HG03354 (cell line): ENCODE measurements around the gene OSBPL1A.
"Not testable (repeated sequence)": the region's sequence is repeated elsewhere in the genome, so short reads cannot be mapped to it uniquely, and the experiment has no call there.

Experiments
- ATAC-seq: cut with Tn5 transposase; IDR thresholded peaks from one replicate; pipeline ENCODE4 v1.9.1; 2021; ENCODE audit warnings: mild to moderate bottlenecking; ENCODE audit not compliant: unreplicated experiment, poor library complexity, severe bottlenecking

OSBPL1A gene

DNA sequence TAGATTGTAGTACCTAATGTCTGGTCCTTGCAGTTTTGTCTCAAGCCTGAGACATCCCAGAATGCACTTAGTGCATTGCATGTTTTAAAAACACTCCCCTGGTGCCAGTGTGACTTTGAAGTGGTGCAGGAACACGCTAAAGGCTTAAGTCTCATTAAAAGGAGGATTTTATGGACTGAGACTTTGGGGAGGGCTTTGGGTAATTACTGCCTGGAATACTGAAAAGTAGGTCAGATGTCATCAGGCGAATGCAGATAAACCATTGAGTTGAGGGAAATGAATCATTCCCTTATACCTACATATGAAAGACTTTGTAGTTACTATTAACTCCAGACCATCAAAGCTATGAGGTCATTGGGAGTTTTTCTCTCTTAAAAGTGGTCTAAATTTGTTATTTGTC lies 3.0 kb upstream of the OSBPL1A start:
- no peak for ATAC-seq

DNA sequence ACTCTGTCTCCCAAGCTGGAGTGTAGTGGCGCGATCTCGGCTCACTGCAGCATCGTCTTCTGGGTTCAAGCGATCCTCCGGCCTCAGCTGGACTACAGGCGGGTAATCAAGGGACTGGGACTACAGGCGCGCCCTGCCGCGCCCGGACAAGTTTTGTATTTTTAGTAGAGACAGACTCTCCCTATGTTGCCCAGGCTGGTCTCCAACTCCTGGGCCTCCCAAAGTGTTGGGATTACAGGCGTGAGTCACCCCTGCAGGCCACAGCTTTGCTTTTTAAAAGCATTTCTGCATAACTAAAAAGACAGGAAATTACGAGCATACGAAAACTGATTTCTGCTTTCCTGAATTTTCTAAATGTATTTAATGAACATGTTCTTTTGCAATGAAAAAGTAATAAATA lies 916 bp upstream of the OSBPL1A start:
- no peak for ATAC-seq

DNA sequence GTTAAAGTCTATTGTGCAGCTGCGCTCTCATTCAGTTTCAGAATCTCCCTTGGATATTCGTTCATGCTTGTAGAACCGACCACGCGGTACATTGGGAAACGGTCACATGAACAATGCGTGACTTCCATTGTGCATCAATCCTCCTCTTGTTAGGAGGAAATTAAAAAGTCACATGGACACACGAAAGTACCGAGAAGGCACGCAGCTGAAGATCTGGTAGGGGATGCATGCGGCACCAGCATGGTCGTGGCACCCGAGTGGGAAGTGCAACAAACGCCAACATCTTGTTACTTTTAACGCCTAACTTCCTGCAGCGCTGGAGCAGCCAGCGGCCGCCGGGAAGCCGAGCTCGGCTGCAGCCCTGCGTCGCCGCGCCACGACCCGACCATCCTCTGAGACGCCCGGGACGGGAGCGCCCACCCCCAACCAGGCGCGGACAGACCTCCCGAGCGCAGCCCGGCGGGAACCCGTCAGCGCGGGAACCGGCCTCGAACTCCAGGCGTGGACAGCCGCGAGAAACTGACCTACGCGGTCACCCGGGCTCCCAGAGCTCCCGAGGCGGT lies 412 bp downstream of the OSBPL1A start:
- ATAC-seq, result peak; percentile 31

DNA sequence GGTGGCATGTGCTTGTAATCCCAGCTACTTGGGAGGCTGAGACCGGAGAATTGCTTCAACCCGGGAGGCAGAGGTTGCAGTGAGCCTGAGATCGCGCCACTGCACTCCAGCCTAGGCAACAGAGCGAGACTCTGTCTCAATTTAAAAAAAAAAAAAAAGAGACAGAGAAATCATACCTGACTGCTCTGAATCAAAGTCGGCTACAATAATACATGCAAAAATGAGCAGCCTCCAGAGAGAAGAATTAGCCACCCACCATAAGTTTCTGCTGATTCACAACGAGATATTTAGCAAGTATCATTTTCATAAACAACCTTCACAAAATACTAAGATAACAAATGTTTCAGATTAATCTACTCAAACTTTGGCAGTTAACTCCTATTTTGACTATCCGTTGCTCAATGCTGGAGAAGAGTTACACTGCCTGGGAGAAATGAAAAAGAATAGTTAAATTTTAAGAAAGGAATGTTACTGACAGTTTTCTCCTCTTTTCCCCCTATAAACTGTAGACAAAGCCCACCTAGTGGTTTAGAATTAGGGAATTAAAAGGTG lies 1.5 kb downstream of the OSBPL1A start:
- ATAC-seq, result no peak

DNA sequence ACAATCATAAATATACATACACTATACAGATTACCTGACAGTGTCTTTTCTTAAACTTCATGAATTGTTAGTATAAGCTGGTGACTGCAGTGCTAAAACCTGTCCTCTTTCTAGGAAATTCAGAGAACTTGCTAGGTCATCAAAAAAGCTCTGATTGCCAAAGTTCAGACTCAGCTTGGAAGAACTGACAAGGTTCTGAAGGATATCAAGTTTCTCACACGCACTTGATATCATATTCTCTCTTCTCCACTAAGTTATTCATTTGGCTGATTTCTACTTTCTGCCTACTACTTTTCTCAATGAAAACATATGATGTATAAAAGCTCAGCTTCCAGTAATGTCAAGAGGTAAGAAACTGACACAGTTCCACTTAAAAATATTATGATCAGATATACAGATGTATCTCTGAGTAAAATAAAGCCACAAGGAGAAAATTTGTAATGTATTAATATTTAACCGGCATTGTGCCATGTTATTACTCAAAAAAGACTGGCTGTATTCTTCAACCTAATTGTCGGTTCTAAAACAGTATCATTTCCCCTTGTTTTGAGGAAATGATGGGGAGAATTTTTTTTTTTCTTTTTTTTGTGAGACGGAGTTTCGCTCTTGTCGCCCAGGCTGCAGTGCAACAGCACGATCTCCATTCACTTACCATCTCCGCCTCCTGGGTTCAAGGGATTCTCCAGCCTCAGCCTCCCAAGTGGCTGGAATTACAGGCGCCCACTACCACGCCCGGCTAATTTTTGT lies 2.4 kb downstream of the OSBPL1A start:
- ATAC-seq, result no peak

DNA sequence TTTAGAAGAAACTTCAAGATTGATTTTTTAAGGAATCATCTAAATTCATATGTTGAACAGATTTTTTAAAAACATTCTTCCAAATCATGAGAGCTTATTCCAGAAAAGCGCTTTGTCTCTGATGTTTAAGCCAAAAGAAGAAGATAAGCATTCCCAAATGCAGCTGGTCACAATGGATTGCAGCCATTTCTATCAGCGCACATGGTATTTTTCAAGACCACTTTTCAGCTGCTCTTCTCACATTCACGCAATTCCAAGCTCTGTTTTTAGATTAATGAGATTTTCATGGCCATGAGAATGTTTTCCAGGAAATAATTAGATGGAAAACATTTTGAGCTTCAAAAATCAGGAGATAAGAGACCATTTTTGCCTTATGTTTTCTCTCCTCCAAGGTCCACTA lies 8.7 kb downstream of the OSBPL1A start:
- ATAC-seq, result no peak

DNA sequence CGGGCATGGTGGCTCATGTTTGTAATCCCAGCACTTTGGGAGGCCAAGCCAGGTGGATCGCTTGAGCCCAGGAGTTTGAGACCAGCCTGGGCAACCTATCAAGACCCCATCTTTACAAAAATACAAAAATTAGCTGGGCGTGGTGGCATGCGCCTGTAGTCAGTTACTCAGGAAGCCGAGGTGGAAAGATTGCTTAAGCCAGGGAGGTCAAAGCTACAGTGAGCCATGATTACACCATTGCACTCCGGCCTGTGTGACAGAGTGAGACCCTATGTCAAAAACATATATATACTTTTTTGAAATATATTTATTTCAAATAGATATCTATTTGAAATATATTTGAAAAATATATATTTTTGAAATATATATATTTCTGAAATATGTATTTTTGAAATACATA lies 10.9 kb downstream of the OSBPL1A start:
- ATAC-seq, result no peak

DNA sequence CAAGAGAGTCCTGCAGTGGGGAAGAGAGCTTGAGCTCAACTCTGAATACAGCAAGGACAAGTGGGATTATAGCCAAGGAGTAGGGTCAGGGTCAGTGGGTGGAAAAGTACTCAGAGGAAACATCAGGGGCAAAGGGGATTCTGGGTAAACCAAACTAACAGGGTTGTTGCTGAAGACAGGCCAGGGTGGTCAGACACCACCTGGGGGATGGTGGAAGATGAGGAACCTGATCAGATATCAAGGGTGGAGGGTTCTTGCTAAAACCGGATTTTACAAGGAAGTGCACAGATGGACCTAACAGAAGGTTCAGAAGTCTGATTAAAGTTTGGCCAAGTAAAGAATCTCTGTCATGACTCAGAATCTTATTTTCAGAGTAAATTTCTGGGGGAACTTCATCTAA lies 16.5 kb downstream of the OSBPL1A start:
- ATAC-seq, result no peak

DNA sequence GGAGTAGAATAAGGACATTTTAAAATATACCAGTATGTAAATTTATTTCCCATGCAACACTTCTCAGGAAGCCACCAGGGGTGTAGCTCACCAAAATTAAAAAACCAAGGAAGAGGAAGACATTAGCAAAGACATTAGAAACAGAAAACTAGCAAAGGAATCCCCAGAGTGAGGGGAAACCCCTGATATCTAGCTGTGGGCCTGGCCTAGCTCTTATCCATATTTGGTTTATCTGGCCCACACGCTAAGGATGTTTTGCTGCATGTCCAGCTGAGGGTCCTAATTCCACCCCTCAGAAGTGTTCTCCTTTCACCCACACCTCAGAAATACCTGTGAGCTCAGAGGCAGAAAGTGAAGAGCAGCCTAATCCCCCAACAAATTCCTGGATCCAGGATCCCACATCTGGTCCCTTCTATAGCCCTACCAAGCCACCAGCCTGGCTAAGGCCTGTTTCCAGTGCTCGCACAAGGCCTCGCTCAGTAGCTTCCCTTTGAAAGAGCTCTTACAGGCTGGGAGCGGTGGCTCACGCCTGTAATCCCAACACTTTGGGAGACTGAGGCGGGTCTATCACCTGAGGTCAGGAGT lies 17.4 kb downstream of the OSBPL1A start:
- ATAC-seq, result no peak

DNA sequence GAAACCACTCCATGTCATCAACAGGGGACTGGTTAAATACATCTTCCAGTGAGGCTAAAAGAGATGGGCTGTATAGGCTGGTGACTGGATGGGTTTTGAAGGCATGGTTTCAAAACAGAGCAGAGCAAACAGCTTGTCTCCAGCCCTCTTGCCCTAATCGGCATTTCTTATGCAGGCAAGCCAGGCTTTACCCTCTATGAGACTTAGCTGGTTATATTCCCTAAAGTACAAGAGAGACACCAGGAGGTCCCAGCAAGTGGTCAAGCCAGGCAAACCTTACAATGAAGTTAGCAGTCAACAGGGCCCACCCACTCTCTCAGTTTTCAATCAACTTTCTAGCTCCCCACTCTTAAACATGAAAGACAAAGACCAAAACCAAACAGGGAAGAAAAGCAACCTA lies 19.0 kb downstream of the OSBPL1A start:
- ATAC-seq, result no peak

DNA sequence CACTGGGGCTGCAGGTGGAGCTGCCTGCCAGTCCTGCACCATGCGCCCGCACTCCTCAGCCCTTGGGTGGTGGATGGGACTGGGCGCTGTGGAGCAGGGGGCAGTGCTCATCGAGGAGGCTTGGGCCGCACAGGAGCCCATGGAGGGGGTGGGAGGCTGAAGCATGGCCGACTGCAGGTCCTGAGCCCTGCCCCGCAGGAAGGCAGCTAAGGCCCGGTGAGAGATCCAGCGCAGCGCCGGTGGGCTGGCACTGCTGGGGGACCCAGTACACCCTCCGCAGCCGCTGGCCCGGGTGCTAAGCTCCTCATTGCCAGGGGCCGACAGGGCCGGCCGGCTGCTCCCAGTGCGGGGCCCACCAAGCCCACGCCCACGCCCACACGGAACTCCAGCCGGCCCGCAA lies 21.1 kb downstream of the OSBPL1A start:
- not testable (repeated sequence) for ATAC-seq

DNA sequence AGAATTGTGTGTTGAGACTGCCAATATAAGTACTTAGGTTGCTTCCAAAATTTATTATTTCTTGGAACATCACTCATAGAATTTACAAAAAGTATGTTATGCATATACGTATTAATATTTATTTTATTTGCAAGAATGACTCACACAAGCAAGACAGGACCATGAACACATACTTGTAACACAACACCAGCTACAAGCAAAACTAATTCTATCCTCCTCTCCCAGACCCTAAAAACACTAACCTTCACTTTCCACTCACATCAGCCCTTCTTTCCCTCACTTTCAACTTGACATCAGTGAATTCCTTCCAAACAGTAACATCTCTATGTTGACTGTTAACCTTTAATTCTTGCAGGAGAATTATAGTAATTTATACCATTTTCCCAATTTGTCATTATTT lies 24.3 kb downstream of the OSBPL1A start:
- no peak for ATAC-seq

DNA sequence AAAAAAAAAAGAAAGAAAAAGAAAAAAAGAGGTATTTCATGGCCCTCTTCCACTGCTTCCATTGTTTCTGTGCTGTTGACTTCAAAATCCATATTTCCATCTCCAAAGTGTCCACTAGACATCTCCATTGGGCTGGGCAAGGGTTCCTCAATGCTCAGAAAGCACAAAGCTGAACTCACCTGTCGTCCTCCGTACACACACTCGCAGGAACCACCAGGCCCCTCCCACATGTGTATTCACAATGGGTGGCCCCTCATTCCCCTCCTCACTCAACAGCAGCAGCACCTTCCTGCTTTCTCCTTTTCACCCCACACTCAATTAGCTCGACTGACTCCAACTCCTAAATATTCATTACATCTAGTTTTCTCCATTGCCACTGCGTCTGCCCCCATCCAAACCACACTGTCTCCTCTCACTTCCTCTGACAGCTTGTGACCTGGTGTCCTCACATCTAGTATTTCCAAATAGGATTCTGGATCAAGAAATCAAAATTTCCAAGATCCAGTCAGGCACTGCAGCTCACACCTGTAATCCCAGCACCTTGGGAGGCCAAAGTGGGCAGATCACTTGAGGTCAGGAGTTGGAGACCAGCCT lies 25.2 kb downstream of the OSBPL1A start:
- ATAC-seq, result no peak

DNA sequence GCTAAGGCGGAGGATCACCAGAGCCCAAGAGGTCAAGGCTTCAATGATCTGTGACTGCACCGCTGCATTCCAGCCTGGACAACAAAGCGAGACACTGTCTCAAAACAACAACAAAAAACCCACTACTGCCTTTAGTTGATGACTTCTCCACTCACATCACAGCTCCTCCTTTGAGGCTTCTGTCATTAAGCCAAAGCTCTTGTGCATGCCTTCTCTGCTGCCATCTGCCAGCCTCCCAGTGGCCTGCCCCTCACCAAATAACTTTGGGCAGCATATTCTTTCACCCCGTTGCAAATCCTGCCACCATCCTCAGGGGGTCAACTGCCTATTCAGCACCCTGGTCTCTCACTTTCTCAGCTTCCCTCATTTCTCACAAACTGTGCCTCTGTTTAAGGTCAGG lies 27.5 kb downstream of the OSBPL1A start:
- ATAC-seq, result no peak

DNA sequence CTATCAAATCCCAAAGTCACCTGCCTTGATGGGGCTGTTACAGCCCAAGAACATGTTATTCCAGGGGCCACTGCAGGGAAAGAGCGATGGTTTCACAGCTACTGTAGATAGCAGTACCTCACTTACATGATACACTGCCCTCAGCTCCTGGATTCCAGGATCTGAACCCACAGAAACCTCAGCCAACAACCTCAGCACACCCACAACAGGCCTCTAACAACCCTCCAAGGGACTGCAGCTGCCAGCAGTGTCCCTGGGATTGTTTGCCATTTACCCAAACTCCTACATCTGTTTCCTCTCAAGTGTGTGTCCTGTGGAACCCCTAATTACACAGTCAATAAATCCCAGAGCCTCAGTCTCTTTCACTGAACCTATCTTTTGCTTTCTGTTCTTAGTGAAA lies 28.2 kb downstream of the OSBPL1A start:
- no peak for ATAC-seq

DNA sequence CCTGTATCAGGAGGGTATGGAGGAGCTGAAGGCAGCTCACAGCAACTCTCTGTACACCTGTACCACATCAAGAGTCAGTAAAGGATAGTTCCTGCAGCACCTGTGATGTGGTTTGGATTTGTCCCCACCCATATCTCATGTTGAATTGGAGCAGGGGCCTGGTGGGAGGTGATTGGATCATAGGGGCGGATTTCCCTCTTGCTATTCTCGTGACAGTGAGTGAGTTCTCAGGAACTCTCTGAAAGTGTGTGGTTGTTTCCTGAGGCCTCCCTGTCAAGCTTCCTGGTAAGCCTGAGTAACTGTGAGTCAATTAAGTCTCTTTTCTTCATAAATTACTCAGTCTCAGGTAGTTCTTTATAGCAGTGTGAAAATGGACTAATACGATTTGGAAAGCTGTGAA lies 28.9 kb downstream of the OSBPL1A start:
- ATAC-seq, result no peak

DNA sequence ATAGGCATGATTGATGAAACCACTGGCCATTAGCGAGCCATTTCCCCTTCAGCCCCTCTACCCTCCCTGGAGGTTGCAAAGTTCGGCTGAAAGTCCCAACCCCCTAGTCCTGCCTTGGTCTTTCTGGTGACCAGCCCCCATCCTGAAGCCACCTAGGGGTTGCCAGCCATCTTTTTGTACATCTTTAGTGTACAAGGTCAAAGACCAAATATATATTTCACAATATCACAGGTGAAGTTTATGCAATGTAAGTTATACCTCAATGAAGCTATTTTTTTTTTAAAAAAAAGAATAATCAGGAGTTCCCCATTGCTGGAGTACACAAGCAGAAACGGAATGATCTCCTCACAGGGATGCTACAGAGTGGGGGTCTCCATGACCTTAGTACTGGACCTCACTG lies 31.3 kb downstream of the OSBPL1A start:
- no peak for ATAC-seq

DNA sequence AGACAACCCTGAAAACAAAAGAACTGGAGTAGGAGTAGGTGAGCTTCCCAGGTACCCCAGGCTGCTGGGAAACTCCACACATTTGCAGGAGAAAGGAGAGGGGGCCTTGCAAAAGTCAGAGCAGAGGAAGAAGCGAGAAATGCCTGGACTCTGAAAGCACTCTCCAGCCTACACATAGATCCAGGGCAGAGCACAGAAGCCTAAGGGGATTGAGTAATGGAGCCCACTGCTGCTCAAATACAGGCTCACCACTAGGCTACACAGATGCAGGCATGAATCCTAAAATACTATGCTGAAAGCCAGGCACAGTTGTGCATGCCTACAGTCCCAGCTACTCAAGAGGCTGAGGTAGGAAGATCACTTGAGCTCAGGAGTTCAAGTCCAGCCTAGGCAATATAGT lies 33.4 kb downstream of the OSBPL1A start:
- ATAC-seq, result no peak

DNA sequence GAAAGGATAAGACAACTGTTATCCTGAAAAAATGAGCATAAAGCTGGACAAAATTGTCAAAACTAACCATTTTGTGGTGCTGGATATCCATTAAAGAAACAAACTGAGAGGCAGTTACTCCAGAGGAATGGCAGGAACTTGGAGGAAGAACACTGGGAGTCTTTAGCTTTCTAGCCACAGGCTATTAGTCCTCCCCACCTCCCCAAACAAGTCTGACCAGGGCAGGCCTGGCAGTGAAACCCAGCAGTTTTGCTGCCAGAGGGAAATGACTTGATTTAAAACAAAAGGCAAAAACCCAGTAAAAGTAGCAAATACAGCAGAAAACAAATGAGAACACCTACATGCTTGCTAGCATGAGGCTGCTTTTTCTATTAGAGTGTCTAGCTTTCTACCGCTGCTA lies 34.9 kb downstream of the OSBPL1A start:
- ATAC-seq, result no peak

DNA sequence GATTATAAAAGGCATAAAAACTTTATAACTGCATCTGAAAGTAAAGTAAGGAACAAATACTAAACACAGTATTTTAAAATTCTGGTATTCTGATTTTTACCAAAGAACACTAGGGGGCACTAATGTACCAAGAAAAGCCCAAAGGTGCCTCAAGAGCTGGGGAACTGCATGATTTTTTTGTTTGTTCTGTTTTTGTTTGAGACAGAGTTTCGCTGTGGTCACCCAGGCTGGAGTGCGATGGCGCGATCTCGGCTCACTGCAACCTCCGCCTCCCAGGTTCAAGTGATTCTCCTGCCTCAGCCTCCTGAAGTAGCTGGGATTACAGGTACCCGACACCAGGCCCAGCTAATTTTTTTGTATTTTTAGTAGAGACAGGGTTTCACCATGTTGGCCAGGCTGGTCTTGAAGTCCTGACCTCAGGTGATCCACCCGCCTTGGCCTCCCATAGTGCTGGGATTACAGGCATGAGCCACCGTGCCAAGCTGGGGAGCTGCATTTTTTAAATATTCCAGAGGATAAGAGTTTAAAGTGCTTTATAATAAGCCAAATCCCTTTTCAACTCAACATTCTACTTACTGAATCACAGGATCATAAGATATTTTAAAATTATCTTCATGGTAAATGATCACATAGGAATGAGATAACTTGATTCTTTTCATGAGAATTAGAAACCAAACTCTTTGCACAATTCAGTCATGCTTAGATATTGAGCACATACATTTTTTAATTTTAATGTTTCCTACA lies 37.7 kb downstream of the OSBPL1A start:
- ATAC-seq, result peak; percentile 72
